Ishikawa (cell line): ENCODE measurements around the gene TRIM67.
A peak's percentile ranks its signal among the peaks of the same experiment; 100 is the strongest.

Source experiments
- CEBPB ChIP-seq: IDR thresholded peaks from 2 replicates; pipeline ENCODE4 v1.6.1; 2012
- CREB1 ChIP-seq: IDR thresholded peaks from 2 replicates; pipeline ENCODE4 v1.6.1; 2012; ENCODE audit warnings: low read depth
- EGR1 ChIP-seq: IDR thresholded peaks from 2 replicates; pipeline ENCODE4 v1.6.1; 2012
- EP300 ChIP-seq: IDR thresholded peaks from 2 replicates; pipeline ENCODE4 v1.6.1; 2012; ENCODE audit warnings: borderline replicate concordance
- FOXM1 ChIP-seq: IDR thresholded peaks from 2 replicates; pipeline ENCODE4 v1.6.1; 2012; ENCODE audit warnings: low read depth, borderline replicate concordance
- MAX ChIP-seq: IDR thresholded peaks from 2 replicates; pipeline ENCODE4 v1.6.1; 2012
- NFIC ChIP-seq: IDR thresholded peaks from 2 replicates; pipeline ENCODE4 v1.6.1; 2012
- RAD21 ChIP-seq: IDR thresholded peaks from 2 replicates; pipeline ENCODE4 v1.6.1; 2012; ENCODE audit warnings: low read depth
- REST ChIP-seq: IDR thresholded peaks from 2 replicates; pipeline ENCODE4 v1.6.1; 2012; ENCODE audit warnings: low read depth, mild to moderate bottlenecking
- TAF1 ChIP-seq: IDR thresholded peaks from 2 replicates; pipeline ENCODE4 v1.6.1; 2012; ENCODE audit warnings: low read depth, mild to moderate bottlenecking
- TCF12 ChIP-seq: IDR thresholded peaks from 2 replicates; pipeline ENCODE4 v1.6.1; 2012; ENCODE audit warnings: low read depth
- TEAD4 ChIP-seq: IDR thresholded peaks from 2 replicates; pipeline ENCODE4 v1.6.1; 2012
- USF1 ChIP-seq: IDR thresholded peaks from 2 replicates; pipeline ENCODE4 v1.6.1; 2012
- YY1 ChIP-seq: IDR thresholded peaks from 2 replicates; pipeline ENCODE4 v1.6.1; 2012; ENCODE audit warnings: low read depth
- ZBTB7A ChIP-seq: IDR thresholded peaks from 2 replicates; pipeline ENCODE4 v1.6.1; 2012; ENCODE audit warnings: low read depth

TRIM67 gene

GRCh38 chr1:231188768-231189167 lies 26.9 kb downstream of the TRIM67 start:
- TF ChIP-seq TCF12 (no peak), TAF1 (no peak)

- TF ChIP-seq MAX (no peak), FOXM1 (no peak), TCF12 (no peak), TEAD4 (no peak), TAF1 (no peak), ZBTB7A (no peak)
These were observed 27.9 kb downstream of the TRIM67 start for GRCh38 chr1:231189683-231190270.

GRCh38 chr1:231190456-231190855 lies 28.6 kb downstream of the TRIM67 start:
- TF ChIP-seq RAD21 (no peak), NFIC (no peak), ZBTB7A (no peak), TCF12 (no peak), CREB1 (no peak), FOXM1 (no peak), CEBPB (no peak)

GRCh38 chr1:231192620-231193163 lies 30.8 kb downstream of the TRIM67 start:
- no peak for TF ChIP-seq REST
- peak; percentile 97 for TF ChIP-seq MAX
- no peak for TF ChIP-seq CEBPB
- no peak for TF ChIP-seq RAD21
- no peak for TF ChIP-seq FOXM1
- no peak for TF ChIP-seq TAF1
- peak; percentile 34; the same call in 1 of the 2 replicates for TF ChIP-seq YY1
- TF ChIP-seq EP300: peak; percentile 25; the same call in 1 of the 2 replicates
- peak; percentile 90 for TF ChIP-seq NFIC
- TF ChIP-seq TEAD4: no peak; the same call in 1 of the 2 replicates
- no peak for TF ChIP-seq EGR1
- TF ChIP-seq ZBTB7A: no peak
- no peak for TF ChIP-seq CREB1
- TF ChIP-seq USF1: peak; percentile 60
- no peak for TF ChIP-seq TCF12

GRCh38 chr1:231193710-231194340 lies 32.0 kb downstream of the TRIM67 start:
- no peak for TF ChIP-seq TAF1
- no peak for TF ChIP-seq NFIC
- no peak for TF ChIP-seq MAX
- no peak for TF ChIP-seq CEBPB
- TF ChIP-seq EGR1: no peak
- no peak for TF ChIP-seq EP300
- TF ChIP-seq REST: no peak
- TF ChIP-seq RAD21: no peak
- no peak for TF ChIP-seq YY1
- TF ChIP-seq TCF12: no peak
- no peak for TF ChIP-seq TEAD4
- TF ChIP-seq ZBTB7A: no peak
- TF ChIP-seq FOXM1: no peak
- TF ChIP-seq USF1: no peak; the same call in 1 of the 2 replicates
- no peak for TF ChIP-seq CREB1

- TF ChIP-seq REST: no peak
- TF ChIP-seq FOXM1: no peak
- TF ChIP-seq TCF12: no peak
- TF ChIP-seq NFIC: no peak
- no peak for TF ChIP-seq EGR1
- no peak for TF ChIP-seq EP300
- no peak for TF ChIP-seq MAX
- no peak for TF ChIP-seq CEBPB
- TF ChIP-seq CREB1: no peak
- no peak for TF ChIP-seq TAF1
- no peak for TF ChIP-seq TEAD4
- TF ChIP-seq YY1: no peak
These were observed 32.6 kb downstream of the TRIM67 start for GRCh38 chr1:231194476-231194842.
